ENCODE measurements around the gene COLEC11. TPM values are rescaled to one million over a fixed set of nuclear protein-coding genes. Genes with fewer than 3 reads are reported as not detected.

Gene COLEC11
- total and polyA plus RNA-seq, 2 of the 13 experiments (the other 11 are each of a cell fraction or from before 2014, with no cell fraction given): 1.5 to 3.0 TPM

DNA sequence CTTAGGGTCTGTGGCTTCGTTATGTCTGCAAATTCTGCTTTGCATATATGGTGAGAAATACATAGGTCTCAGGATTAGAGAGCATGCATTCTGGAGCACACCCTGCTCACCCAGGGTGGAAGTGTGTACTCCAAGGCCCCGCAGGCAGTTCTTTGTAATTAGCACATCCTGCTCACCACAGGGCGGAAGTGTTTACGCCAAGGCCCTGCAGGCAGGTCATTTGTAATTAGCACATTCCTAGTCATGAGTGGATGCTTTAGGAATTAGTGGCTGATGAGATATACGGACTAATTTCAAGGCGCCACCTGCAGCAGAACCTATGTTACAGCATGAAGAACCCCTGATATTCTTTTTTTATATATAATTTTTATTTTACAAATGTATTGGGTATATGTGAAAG lies 67.3 kb downstream of the COLEC11 start:
- BruUV-seq (replicated peaks): no TSS peak
- Histone ChIP-seq H3K4me2 (ENCODE audit: low read depth, low read length) (no peak overlapping the region), H3K9me3 (ENCODE audit: low read length) (no peaks in the 10 kb centered on the region), H4K20me1 (ENCODE audit: insufficient read depth, low read length) (no peaks in the 10 kb centered on the region), H3K4me1 (ENCODE audit: insufficient read depth, low read length) (peaks cover 59% of the 10 kb centered on the region), H3K9ac (ENCODE audit: insufficient read depth, low read depth, low read length) (no peak overlapping the region), H3K36me3 (replicated peaks in 1 of 2; ENCODE audit: control insufficient read depth in 1 of 2, insufficient read depth in 2 of 2, low read length in 2 of 2) (no peaks in the 10 kb centered on the region), H3K27me3 (ENCODE audit: control insufficient read depth in 1 of 2, insufficient read depth in 2 of 2, low read length in 2 of 2) (peaks cover 0 to 8% of the 10 kb centered on the region in 2 experiments; a peak in 2 of 5 replicates), H2AFZ (ENCODE audit: low read length) (no peak overlapping the region), H3K4me3 (replicated peaks in 1 of 3; ENCODE audit: insufficient read depth in 1 of 3, low read depth in 2 of 3, low read length in 3 of 3) (no peak overlapping the region), H3K27ac (ENCODE audit: extremely low read length, insufficient read depth, low read length) (no peak overlapping the region), H3K79me2 (ENCODE audit: insufficient read depth, low read length) (no peaks in the 10 kb centered on the region)
- ChIA-PET POLR2A (no interaction called here), CTCF (ENCODE audit: low intra/inter-chr PET ratio, low total read pairs) (no interaction called here)
- FAIRE-seq (no peak), DNase-seq (ENCODE audit: low spot score) (no peak), ATAC-seq (no peak)
- no peak for TF ChIP-seq GABPB1 (CRISPR knock-in tag; IDR thresholded peaks at IDR 0.05)
- TF ChIP-seq NFIB (CRISPR knock-in tag; IDR thresholded peaks at IDR 0.05; ENCODE audit: borderline replicate concordance): no peak
- no peak for TF ChIP-seq MED1 (CRISPR knock-in tag; IDR thresholded peaks at IDR 0.05)
- TF ChIP-seq RXRB (CRISPR knock-in tag; IDR thresholded peaks at IDR 0.05; ENCODE audit: borderline replicate concordance): no peak
- TF ChIP-seq KLF13 (CRISPR knock-in tag; IDR thresholded peaks at IDR 0.05): no peak
- no peak for TF ChIP-seq ZNF605 (CRISPR knock-in tag; IDR thresholded peaks at IDR 0.05)
- TF ChIP-seq CBX1 (IDR thresholded peaks at IDR 0.05; ENCODE audit: low read depth): no peak
- TF ChIP-seq ZNF224 (CRISPR knock-in tag; IDR thresholded peaks at IDR 0.05): no peak
- TF ChIP-seq, protein P1, sequence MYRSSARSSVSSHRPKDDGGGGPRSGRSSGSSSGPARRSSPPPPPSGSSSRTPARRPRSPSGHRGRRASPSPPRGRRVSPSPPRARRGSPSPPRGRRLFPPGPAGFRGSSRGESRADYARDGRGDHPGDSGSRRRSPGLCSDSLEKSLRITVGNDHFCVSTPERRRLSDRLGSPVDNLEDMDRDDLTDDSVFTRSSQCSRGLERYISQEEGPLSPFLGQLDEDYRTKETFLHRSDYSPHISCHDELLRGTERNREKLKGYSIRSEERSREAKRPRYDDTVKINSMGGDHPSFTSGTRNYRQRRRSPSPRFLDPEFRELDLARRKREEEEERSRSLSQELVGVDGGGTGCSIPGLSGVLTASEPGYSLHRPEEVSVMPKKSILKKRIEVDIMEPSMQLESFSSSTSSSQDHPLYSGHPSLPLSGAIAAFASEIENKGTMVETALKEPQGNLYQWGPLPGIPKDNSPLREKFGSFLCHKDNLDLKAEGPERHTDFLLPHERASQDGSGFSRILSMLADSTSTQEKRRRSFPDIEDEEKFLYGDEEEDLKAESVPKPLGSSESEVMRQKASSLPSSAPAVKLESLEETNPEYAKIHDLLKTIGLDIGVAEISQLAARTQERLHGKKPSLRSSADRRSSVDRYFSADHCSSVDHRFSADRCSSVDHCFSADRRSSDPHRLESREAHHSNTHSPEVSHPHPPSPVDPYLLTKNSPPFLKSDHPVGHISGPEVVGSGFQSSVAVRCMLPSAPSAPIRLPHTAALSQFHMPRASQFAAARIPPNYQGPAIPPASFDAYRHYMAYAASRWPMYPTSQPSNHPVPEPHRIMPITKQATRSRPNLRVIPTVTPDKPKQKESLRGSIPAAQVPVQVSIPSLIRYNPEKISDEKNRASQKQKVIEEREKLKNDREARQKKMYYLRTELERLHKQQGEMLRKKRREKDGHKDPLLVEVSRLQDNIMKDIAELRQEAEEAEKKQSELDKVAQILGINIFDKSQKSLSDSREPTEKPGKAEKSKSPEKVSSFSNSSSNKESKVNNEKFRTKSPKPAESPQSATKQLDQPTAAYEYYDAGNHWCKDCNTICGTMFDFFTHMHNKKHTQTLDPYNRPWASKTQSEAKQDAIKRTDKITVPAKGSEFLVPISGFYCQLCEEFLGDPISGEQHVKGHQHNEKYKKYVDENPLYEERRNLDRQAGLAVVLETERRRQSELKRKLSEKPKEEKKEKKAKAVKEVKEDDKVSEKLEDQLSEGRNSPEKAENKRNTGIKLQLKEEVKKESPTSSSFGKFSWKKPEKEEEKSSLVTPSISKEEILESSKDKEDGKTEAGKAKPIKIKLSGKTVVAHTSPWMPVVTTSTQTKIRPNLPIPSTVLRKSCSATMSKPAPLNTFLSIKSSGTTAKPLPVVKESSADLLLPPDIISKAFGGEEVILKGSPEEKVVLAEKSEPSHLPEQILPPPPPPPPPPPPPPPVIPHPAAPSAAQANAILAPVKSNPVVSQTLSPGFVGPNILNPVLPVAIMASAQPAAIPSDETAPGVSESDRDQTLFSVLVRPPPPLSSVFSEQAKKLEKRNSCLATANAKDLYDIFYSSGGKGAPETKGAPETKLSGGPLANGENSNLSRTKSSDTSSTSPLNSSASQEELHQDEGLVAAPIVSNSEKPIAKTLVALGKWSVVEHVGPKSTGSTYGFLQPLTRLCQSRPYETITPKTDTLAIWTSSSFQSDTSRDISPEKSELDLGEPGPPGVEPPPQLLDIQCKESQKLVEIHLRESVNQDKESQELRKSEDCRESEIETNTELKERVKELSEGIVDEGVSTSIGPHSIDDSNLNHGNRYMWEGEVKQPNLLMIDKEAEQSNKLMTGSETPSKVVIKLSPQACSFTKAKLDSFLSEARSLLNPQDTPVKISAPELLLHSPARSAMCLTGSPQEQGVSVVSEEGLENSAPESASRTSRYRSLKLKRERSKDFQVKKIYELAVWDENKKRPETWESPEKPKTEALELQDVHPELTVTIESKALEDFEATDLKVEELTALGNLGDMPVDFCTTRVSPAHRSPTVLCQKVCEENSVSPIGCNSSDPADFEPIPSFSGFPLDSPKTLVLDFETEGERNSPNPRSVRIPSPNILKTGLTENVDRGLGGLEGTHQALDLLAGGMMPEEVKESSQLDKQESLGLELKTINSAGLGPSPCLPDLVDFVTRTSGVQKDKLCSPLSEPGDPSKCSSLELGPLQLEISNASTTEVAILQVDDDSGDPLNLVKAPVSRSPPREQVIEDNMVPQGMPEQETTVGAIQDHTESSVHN (CRISPR knock-in tag; IDR thresholded peaks at IDR 0.05): no peak
- in situ Hi-C loops (cut with HindIII; ENCODE audit: extremely low pct_ligation_motif_present, low pct_unique_long_range_greater_than_20kb) (no loop called here), intact Hi-C loops (cut with micrococcal nuclease; ENCODE audit: unreplicated experiment) (no loop called here)
- WGBS (ENCODE audit: low lambda C conversion rate): 50% methylated on average over 6 of the region's 6 CpGs
